Measurements from ENCODE around the gene GPR82. TPM values are rescaled to one million over a fixed set of nuclear protein-coding genes. Genes with fewer than 3 reads are reported as not detected.

The GPR82 gene
- total and polyA plus RNA-seq, 10 of the 15 experiments (the other 5 are each of a cell fraction or from before 2014, with no cell fraction given), result 0.23 to 1.7 (median 0.56) TPM

DNA sequence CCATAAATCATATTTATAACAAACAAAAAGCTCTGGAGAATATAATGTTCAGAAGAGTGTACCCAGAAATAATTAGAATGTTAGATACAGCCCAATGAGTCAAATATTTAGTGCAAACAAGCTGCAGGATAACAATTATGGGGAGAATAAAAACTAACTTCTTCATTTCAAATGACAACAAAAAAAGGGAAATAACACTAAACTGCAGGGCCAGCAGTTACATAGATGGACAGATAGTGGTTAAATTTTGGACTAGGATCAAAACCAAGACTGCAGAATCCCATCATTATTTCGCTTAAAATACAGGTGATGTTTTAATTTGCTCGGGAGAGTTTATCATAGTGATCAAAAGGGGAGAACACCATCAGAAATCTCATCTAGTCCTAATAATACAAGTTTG, 35.8 kb upstream of the GPR82 start:
- SMC1A ChIA-PET (ENCODE audit: uncharacterized antibody, unreplicated experiment), result interaction anchor here (1.2 to 1.5 kb wide), 3 partner anchors 16 to 22 kb away, joined by 3 to 7 read pairs (median 3); no protein-coding TSS in a partner anchor
- Histone ChIP-seq H3K9me3 (replicated peaks; ENCODE audit: control insufficient read depth, insufficient read depth, low read length) (no peaks in the 10 kb centered on the region), H3K27ac (ENCODE audit: control insufficient read depth, insufficient read depth) (no peak overlapping the region), H3K79me2 (ENCODE audit: control insufficient read depth, insufficient read depth, low read length) (no peaks in the 10 kb centered on the region), H3K9ac (ENCODE audit: control insufficient read depth, insufficient read depth, low read length) (no peak overlapping the region), H3K36me3 (ENCODE audit: control insufficient read depth in 2 of 2, insufficient read depth in 2 of 2, low read length in 1 of 2) (no peaks in the 10 kb centered on the region), H4K20me1 (ENCODE audit: control insufficient read depth, insufficient read depth) (no peaks in the 10 kb centered on the region), H3K4me2 (ENCODE audit: control insufficient read depth, insufficient read depth) (no peak overlapping the region), H3K4me1 (ENCODE audit: control insufficient read depth, insufficient read depth, low read length) (peaks cover 13% of the 10 kb centered on the region), H3K27me3 (replicated peaks in 1 of 2; ENCODE audit: control insufficient read depth in 2 of 2, insufficient read depth in 2 of 2, low read length in 1 of 2) (no peaks in the 10 kb centered on the region), H3K4me3 (no peak overlapping the region), H2AFZ (ENCODE audit: control insufficient read depth, low read depth, low read length) (no peak overlapping the region)
- FAIRE-seq, result no peak
- in situ Hi-C loops (cut with MboI), result no loop called here
- intact Hi-C loops (cut with micrococcal nuclease; ENCODE audit: unreplicated experiment), result no loop called here
- POLR2A ChIA-PET, result no interaction called here
- RAD21 ChIA-PET (ENCODE audit: unreplicated experiment), result interaction anchor here (0.7 to 1.9 kb wide), 2 partner anchors 19 to 26 kb away, joined by 3 to 6 read pairs; no protein-coding TSS in a partner anchor
- CTCF ChIA-PET, result interaction anchor here (0.6 to 1.0 kb wide), 2 partner anchors 17 to 854 kb away, joined by 3 read pairs; no protein-coding TSS in a partner anchor
- ATAC-seq, result no peak
- DNase-seq (ENCODE audit: low read depth, low spot score), result no peak
- 39% methylated on average over 2 of the region's 2 CpGs for WGBS (ENCODE audit: insufficient coverage, insufficient replicate concordance, low lambda C conversion rate, missing lambda C conversion rate)
- BruUV-seq (replicated peaks), result no TSS peak
- TF ChIP-seq ZSCAN29 (IDR thresholded peaks at IDR 0.05) (no peak), ZNF24 (IDR thresholded peaks at IDR 0.05) (no peak), ATF7 (IDR thresholded peaks at IDR 0.05; ENCODE audit: low read depth) (no peak), GATAD2B (conservative IDR thresholded peaks at IDR 0.05; ENCODE audit: low read depth) (no peak), ATF3 (IDR thresholded peaks at IDR 0.05; ENCODE audit: borderline replicate concordance, extremely low read depth, low read depth, low read length) (no peak), MTA3 (IDR thresholded peaks at IDR 0.05; ENCODE audit: borderline replicate concordance, low read length) (no peak), SMAD1 (IDR thresholded peaks at IDR 0.05; ENCODE audit: low read depth, partially characterized antibody) (no peak), ZBTB40 (IDR thresholded peaks at IDR 0.05; ENCODE audit: borderline replicate concordance) (no peak), MYC (IDR thresholded peaks at IDR 0.05; ENCODE audit: insufficient read depth, insufficient read length, insufficient replicate concordance, low read length, severe bottlenecking) (no peak), PAX8 (IDR thresholded peaks at IDR 0.05) (no peak), CEBPZ (IDR thresholded peaks at IDR 0.05; ENCODE audit: low read depth, low read length) (no peak)
- TF ChIP-seq, protein P1, sequence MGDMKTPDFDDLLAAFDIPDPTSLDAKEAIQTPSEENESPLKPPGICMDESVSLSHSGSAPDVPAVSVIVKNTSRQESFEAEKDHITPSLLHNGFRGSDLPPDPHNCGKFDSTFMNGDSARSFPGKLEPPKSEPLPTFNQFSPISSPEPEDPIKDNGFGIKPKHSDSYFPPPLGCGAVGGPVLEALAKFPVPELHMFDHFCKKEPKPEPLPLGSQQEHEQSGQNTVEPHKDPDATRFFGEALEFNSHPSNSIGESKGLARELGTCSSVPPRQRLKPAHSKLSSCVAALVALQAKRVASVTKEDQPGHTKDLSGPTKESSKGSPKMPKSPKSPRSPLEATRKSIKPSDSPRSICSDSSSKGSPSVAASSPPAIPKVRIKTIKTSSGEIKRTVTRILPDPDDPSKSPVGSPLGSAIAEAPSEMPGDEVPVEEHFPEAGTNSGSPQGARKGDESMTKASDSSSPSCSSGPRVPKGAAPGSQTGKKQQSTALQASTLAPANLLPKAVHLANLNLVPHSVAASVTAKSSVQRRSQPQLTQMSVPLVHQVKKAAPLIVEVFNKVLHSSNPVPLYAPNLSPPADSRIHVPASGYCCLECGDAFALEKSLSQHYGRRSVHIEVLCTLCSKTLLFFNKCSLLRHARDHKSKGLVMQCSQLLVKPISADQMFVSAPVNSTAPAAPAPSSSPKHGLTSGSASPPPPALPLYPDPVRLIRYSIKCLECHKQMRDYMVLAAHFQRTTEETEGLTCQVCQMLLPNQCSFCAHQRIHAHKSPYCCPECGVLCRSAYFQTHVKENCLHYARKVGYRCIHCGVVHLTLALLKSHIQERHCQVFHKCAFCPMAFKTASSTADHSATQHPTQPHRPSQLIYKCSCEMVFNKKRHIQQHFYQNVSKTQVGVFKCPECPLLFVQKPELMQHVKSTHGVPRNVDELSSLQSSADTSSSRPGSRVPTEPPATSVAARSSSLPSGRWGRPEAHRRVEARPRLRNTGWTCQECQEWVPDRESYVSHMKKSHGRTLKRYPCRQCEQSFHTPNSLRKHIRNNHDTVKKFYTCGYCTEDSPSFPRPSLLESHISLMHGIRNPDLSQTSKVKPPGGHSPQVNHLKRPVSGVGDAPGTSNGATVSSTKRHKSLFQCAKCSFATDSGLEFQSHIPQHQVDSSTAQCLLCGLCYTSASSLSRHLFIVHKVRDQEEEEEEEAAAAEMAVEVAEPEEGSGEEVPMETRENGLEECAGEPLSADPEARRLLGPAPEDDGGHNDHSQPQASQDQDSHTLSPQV (IDR thresholded peaks at IDR 0.05), result no peak

Measured in GM12878 (cell line).